ENCODE results near the gene ERI3.

GRCh38 chr1:44243782-44244495 lies 111.1 kb downstream of the ERI3 start:
- TF ChIP-seq CREM (IDR thresholded peaks at IDR 0.05; ENCODE audit: low read depth) (no peak), EZH2 (IDR thresholded peaks at IDR 0.05; ENCODE audit: borderline replicate concordance, control insufficient read depth, low read depth, low read length) (no peak), ELK1 (IDR thresholded peaks at IDR 0.05; ENCODE audit: low read depth, low read length) (no peak), RAD21 (IDR thresholded peaks at IDR 0.05; ENCODE audit: insufficient read depth, low read depth, low read length) (no peak)

All from GM12878 (cell line).